Endothelial cell of umbilical vein (primary cell): ENCODE measurements around the gene DISP3. TPM values are rescaled to one million over a fixed set of nuclear protein-coding genes. Genes with fewer than 3 reads are reported as not detected.

Experiments used
- BruUV-seq: library from RNA; stranded (reverse); fragments of 400-500 nt; replicated peaks from 2 replicates; lab custom pipeline; 2021; lab: Mats Ljungman, UMichigan
- CTCF ChIA-PET: fragments of 300-600, 350-600 bp; sonication (Branson Sonifier 250); formaldehyde crosslinking; loops from one replicate; lab custom pipeline; 2021; ENCODE audit warnings: antibody characterized with exemption, inconsistent platforms; lab: Charles Lee
- POLR2A ChIA-PET: fragments of 300-600, 350-600 bp; sonication (Branson Sonifier 250); formaldehyde crosslinking; loops from one replicate; lab custom pipeline; 2021; ENCODE audit warnings: antibody characterized with exemption, inconsistent platforms; lab: Charles Lee
- DNase-seq: peaks from one replicate; pipeline ENCODE4 v3.0.0-alpha.2; 2011; ENCODE audit warnings: low read depth, low spot score
- FAIRE-seq: peaks from 2 replicates; lab custom pipeline; 2011; peaks lifted over from hg19 to GRCh38; lab: Jason Lieb, UNC
- H2AFZ ChIP-seq: 2 replicates; pipeline ENCODE4 v1.6.0; 2012; ENCODE audit warnings: low read depth, low read length, control low read depth, inconsistent platforms
- H3K27ac ChIP-seq: 2 replicates; pipeline ENCODE4 v1.5.1; 2011; ENCODE audit warnings: low read depth, mild to moderate bottlenecking, control low read depth, low read length, moderate library complexity; ENCODE audit not compliant: insufficient read depth
- H3K27me3 ChIP-seq, 2 experiments: 2 replicates each; pipeline versions ENCODE4 v1.6.0 to v1.6.1; 2011; ENCODE audit warnings: low read length in 2 of 2, mixed read lengths in 1 of 2; ENCODE audit not compliant: control insufficient read depth in 2 of 2, insufficient read depth in 2 of 2
- H3K36me3 ChIP-seq, 2 experiments: 2 replicates in 1 of 2; 3 replicates in 1 of 2; pipeline ENCODE4 v1.5.1; 2011; ENCODE audit warnings: low read length in 2 of 2, mild to moderate bottlenecking in 1 of 2, moderate library complexity in 1 of 2; ENCODE audit not compliant: control insufficient read depth in 2 of 2, insufficient read depth in 2 of 2; ENCODE audit errors: extremely low read depth in 1 of 2
- H3K4me1 ChIP-seq: 3 replicates; pipeline ENCODE4 v1.5.1; 2011; ENCODE audit warnings: mild to moderate bottlenecking, low read length; ENCODE audit not compliant: control insufficient read depth, insufficient read depth; ENCODE audit errors: extremely low read depth
- H3K4me2 ChIP-seq: 2 replicates; pipeline ENCODE4 v1.6.1; 2011; ENCODE audit warnings: low read length, control low read depth, mixed read lengths; ENCODE audit not compliant: insufficient read depth
- H3K4me3 ChIP-seq, 3 experiments: fragments of 200-600 bp in 1 of 3; sonication (generic), shearing (Covaris generic) in 1 of 3; replicated peaks in 1 of 3; 2 replicates each; pipeline ENCODE4 v1.5.1; 2011 to 2016; ENCODE audit warnings: control low read depth in 3 of 3, low read length in 3 of 3, mild to moderate bottlenecking in 2 of 3, inconsistent platforms in 1 of 3, low read depth in 1 of 3, moderate library complexity in 1 of 3; ENCODE audit not compliant: insufficient read depth in 1 of 3
- H3K79me2 ChIP-seq: 2 replicates; pipeline ENCODE4 v1.6.0; 2012; ENCODE audit warnings: low read length, inconsistent platforms; ENCODE audit not compliant: control insufficient read depth, insufficient read depth
- H3K9ac ChIP-seq: replicated peaks from 2 replicates; pipeline ENCODE3; 2011; ENCODE audit warnings: low read length, control low read depth; ENCODE audit not compliant: insufficient read depth; ENCODE audit errors: extremely low read depth
- H3K9me1 ChIP-seq: replicated peaks from 3 replicates; pipeline ENCODE4 v1.6.0; 2011; ENCODE audit warnings: mild to moderate bottlenecking, low read length; ENCODE audit not compliant: control insufficient read depth, insufficient read depth; ENCODE audit errors: extremely low read depth
- H3K9me3 ChIP-seq: replicated peaks from 2 replicates; pipeline ENCODE4 v1.5.1; 2012; ENCODE audit warnings: low read length, inconsistent platforms; ENCODE audit not compliant: control insufficient read depth, insufficient read depth
- H4K20me1 ChIP-seq: replicated peaks from 2 replicates; pipeline ENCODE3; 2011; ENCODE audit warnings: mild to moderate bottlenecking, low read length; ENCODE audit not compliant: control insufficient read depth, insufficient read depth; ENCODE audit errors: extremely low read depth
- CTCF ChIP-seq, 2 donors: IDR thresholded peaks; 1 replicate in 1 of 2; 2 replicates in 1 of 2; pipeline ENCODE4 v1.5.1; 2011; ENCODE audit warnings: low read length in 2 of 2, mild to moderate bottlenecking in 2 of 2, moderate library complexity in 2 of 2, control low read depth in 1 of 2, inconsistent platforms in 1 of 2, low read depth in 1 of 2; ENCODE audit not compliant: insufficient read depth in 1 of 2; ENCODE audit errors: extremely low read depth in 1 of 2
- EZH2 ChIP-seq: IDR thresholded peaks from 2 replicates; pipeline ENCODE4 v1.6.1; 2012; ENCODE audit warnings: borderline replicate concordance, low read depth, mild to moderate bottlenecking, moderate library complexity, low read length, inconsistent platforms; ENCODE audit not compliant: severe bottlenecking
- FOS ChIP-seq: IDR thresholded peaks from 2 replicates; pipeline ENCODE4 v1.6.1; 2011; ENCODE audit warnings: mild to moderate bottlenecking, low read length, moderate library complexity, borderline replicate concordance; ENCODE audit not compliant: insufficient read depth
- JUN ChIP-seq: IDR thresholded peaks from 2 replicates; pipeline ENCODE4 v1.6.1; 2011; ENCODE audit warnings: borderline replicate concordance, low read depth; ENCODE audit not compliant: insufficient read length, insufficient read depth
- MAX ChIP-seq: IDR thresholded peaks from 2 replicates; pipeline ENCODE4 v1.6.1; 2011; ENCODE audit not compliant: insufficient read depth, insufficient read length
- MYC ChIP-seq: IDR thresholded peaks from one replicate; pipeline ENCODE4 v1.6.1; 2011; ENCODE audit warnings: mild to moderate bottlenecking, low read depth, low read length
- POLR2AphosphoS5 ChIP-seq: IDR thresholded peaks from 2 replicates; pipeline ENCODE4 v1.6.1; 2012; ENCODE audit warnings: low read depth, mild to moderate bottlenecking, control low read depth, low read length, moderate library complexity; ENCODE audit not compliant: insufficient read depth
- dilution Hi-C: fragments of 300-500 bp; cut with MboI; formaldehyde crosslinking; loops from one replicate; pipeline ENCODE4 v1.15.0; 2019; ENCODE audit warnings: low sequenced_read_pairs; ENCODE audit not compliant: extremely low pct_ligation_motif_present
- intact Hi-C: fragments of 100-400 bp; cut with micrococcal nuclease; formaldehyde crosslinking; loops from one replicate; pipeline ENCODE4 v1.10.0; 2022
- polyA plus RNA-seq, 4 experiments: library from polyadenylated mRNA; depleted of rRNA in 3 of 4; stranded (reverse) in 3 of 4; unstranded in 1 of 4; fragments of >200 nt; gene quantifications; 2 replicates each; pipeline versions ENCODE4 v1.2.1 to v1.2.3, GENCODE V29; 2011 to 2012; ENCODE audit warnings: missing spikeins in 1 of 4
- total RNA-seq: library from RNA; stranded (reverse); gene quantifications from 2 replicates; pipeline ENCODE4 v1.2.3, GENCODE V29; 2021

The DISP3 gene
- total and polyA plus RNA-seq, 2 donors (not counting 3 experiments of a cell fraction or from before 2014, with no cell fraction given), result 0.26 to 0.49 TPM

GRCh38 chr1:11498956-11499594 is 20.1 kb downstream of the DISP3 start:
- H2AFZ ChIP-seq, result no peak overlapping the region
- no peak overlapping the region for H3K4me2 ChIP-seq
- ChIA-PET POLR2A (interaction anchor here (0.6 kb wide), 1 partner anchor 59 kb away, joined by 3 read pairs; no protein-coding TSS in a partner anchor), CTCF (interaction anchor here (1.1 to 1.4 kb wide), 2 partner anchors 17 to 48 kb away, joined by 3 read pairs; no protein-coding TSS in a partner anchor)
- H3K4me1 ChIP-seq, result no peaks in the 10 kb centered on the region
- no peaks in the 10 kb centered on the region for H4K20me1 ChIP-seq
- no peaks in the 10 kb centered on the region for H3K27me3 ChIP-seq
- intact Hi-C loops (no loop called here), dilution Hi-C loops (no loop called here)
- DNase-seq, result no peak
- H3K36me3 ChIP-seq, result no peaks in the 10 kb centered on the region
- H3K9me3 ChIP-seq, result no peaks in the 10 kb centered on the region
- no peaks in the 10 kb centered on the region for H3K79me2 ChIP-seq
- H3K9me1 ChIP-seq, result no peaks in the 10 kb centered on the region
- TF ChIP-seq MYC, result no peak
- no peak for TF ChIP-seq FOS
- TF ChIP-seq EZH2, result no peak
- no peak for TF ChIP-seq MAX
- TF ChIP-seq POLR2AphosphoS5, result no peak
- TF ChIP-seq CTCF (IDR thresholded peaks at IDR 0.05; ENCODE audit: extremely low read depth in 1 of 2, insufficient read depth in 1 of 2, low read depth in 1 of 2, low read length in 2 of 2), result no peak
- TF ChIP-seq JUN, result no peak
- no TSS peak for BruUV-seq
- H3K4me3 ChIP-seq, result no peak overlapping the region
- no peak for FAIRE-seq
- no peak overlapping the region for H3K27ac ChIP-seq
- H3K9ac ChIP-seq, result no peak overlapping the region
